ENCODE measurements around the gene TPM3. TPM values are rescaled to one million over a fixed set of nuclear protein-coding genes. Genes with fewer than 3 reads are reported as not detected.
"Not testable (repeated sequence)": the region's sequence is repeated elsewhere in the genome, so short reads cannot be mapped to it uniquely, and the experiment has no call there.

TPM3 gene
- total RNA-seq, 1 donor from 2014 or later: 279 TPM

- H3K36me3 ChIP-seq (ENCODE audit: control insufficient read depth, insufficient read depth, low read length): peaks cover 21% of the 10 kb centered on the region
- no peak for TF ChIP-seq CTCF (IDR thresholded peaks at IDR 0.05; ENCODE audit: insufficient read depth, low read length, severe bottlenecking)
- DNase-seq (ENCODE audit: low read depth) (no peak), FAIRE-seq (no peak)
- H3K27me3 ChIP-seq (ENCODE audit: control insufficient read depth, insufficient read depth, low read length): no peaks in the 10 kb centered on the region
- H3K4me3 ChIP-seq (ENCODE audit: low read depth, low read length): no peak overlapping the region
Observed at GRCh38 chr1:154236855-154237254, 45.0 kb upstream of the TPM3 start.

- not testable (repeated sequence) for FAIRE-seq; DNase-seq (ENCODE audit: low read depth); H3K4me3 ChIP-seq (ENCODE audit: low read depth, low read length); H3K27me3 ChIP-seq (ENCODE audit: control insufficient read depth, insufficient read depth, low read length)
- H3K36me3 ChIP-seq (ENCODE audit: control insufficient read depth, insufficient read depth, low read length): peaks cover 34% of the 10 kb centered on the region
Observed at GRCh38 chr1:154233127-154233526, 41.2 kb upstream of the TPM3 start.

DNA sequence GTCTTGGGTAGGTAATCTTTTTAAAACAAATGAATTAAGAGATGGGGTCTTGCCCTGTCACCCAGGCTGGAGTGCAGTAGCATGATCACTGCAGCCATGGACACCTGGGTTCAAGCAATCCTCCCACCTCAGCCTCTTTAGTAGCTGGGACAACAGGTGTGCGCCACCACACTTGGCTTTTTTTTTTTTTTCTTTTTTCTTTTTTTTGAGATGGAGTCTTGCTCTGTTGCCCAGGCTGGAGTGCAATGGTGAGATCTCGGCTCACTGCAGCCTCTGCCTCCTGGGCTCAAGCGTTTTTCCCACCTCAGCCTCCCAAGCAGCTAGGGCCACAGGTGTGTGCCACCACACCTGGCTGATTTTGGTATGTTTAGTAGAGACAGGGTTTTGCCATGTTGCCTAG, 39.2 kb upstream of the TPM3 start:
- not testable (repeated sequence) for H3K4me3 ChIP-seq (ENCODE audit: low read depth, low read length); H3K27me3 ChIP-seq (ENCODE audit: control insufficient read depth, insufficient read depth, low read length); DNase-seq (ENCODE audit: low read depth); FAIRE-seq
- H3K36me3 ChIP-seq (ENCODE audit: control insufficient read depth, insufficient read depth, low read length): peaks cover 32% of the 10 kb centered on the region

GRCh38 chr1:154225370-154225769, 33.5 kb upstream of the TPM3 start:
- Histone ChIP-seq H3K27me3 (ENCODE audit: control insufficient read depth, insufficient read depth, low read length) (no peaks in the 10 kb centered on the region), H3K36me3 (ENCODE audit: control insufficient read depth, insufficient read depth, low read length) (peaks cover 15% of the 10 kb centered on the region), H3K4me3 (ENCODE audit: low read depth, low read length) (no peak overlapping the region)
- TF ChIP-seq CTCF (IDR thresholded peaks at IDR 0.05; ENCODE audit: insufficient read depth, low read length, severe bottlenecking): no peak
- FAIRE-seq (no peak), DNase-seq (ENCODE audit: low read depth) (no peak)

DNA sequence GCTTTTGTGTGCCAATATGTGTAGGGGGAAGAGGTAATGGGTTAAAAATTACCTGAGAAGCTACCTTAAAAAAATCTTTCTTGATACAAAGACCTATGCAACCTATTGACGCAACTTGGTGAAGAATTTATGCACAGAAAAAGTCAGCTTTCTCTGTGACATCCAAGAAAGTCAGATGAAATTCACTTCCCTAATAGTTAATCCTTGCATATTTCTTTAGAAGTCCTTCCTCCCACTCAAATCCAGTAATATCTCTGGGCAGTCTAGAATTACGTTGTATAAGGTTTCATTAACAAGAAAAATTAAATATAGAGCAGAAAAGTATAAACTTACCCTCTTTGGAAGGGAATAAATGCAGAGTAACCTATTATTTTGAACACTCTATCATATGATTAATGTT, 31.7 kb upstream of the TPM3 start:
- Histone ChIP-seq H3K36me3 (ENCODE audit: control insufficient read depth, insufficient read depth, low read length) (peaks cover 6% of the 10 kb centered on the region), H3K4me3 (ENCODE audit: low read depth, low read length) (no peak overlapping the region), H3K27me3 (ENCODE audit: control insufficient read depth, insufficient read depth, low read length) (no peaks in the 10 kb centered on the region)
- TF ChIP-seq CTCF (IDR thresholded peaks at IDR 0.05; ENCODE audit: insufficient read depth, low read length, severe bottlenecking): no peak
- DNase-seq (ENCODE audit: low read depth) (no peak), FAIRE-seq (no peak)

DNA sequence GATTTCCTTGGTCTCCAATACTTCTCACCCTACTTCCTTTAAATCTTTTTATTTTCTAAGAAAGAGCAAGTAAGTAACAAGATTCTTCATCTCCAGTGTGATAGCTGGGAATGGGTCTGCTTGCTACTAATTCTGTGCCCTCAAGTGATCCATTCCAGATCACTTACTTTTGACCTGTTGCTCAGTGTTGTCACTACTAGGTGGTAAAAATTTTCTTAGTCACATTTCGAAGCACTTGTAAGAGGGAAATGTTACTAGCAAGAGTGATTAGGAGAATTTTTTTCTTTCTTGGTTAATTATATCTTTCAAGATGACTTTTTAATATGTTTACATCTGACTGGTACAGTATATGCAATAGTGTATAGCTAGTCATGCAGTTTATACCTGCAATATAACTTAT, 31.0 kb upstream of the TPM3 start:
- H3K27me3 ChIP-seq (ENCODE audit: control insufficient read depth, insufficient read depth, low read length): no peaks in the 10 kb centered on the region
- TF ChIP-seq CTCF (IDR thresholded peaks at IDR 0.05; ENCODE audit: insufficient read depth, low read length, severe bottlenecking): no peak
- H3K4me3 ChIP-seq (ENCODE audit: low read depth, low read length): no peak overlapping the region
- FAIRE-seq (no peak), DNase-seq (ENCODE audit: low read depth) (no peak)
- peaks cover 10% of the 10 kb centered on the region for H3K36me3 ChIP-seq (ENCODE audit: control insufficient read depth, insufficient read depth, low read length)

GRCh38 chr1:154222518-154222917, 30.6 kb upstream of the TPM3 start:
- Histone ChIP-seq H3K4me3 (ENCODE audit: low read depth, low read length) (no peak overlapping the region), H3K27me3 (ENCODE audit: control insufficient read depth, insufficient read depth, low read length) (no peaks in the 10 kb centered on the region), H3K36me3 (ENCODE audit: control insufficient read depth, insufficient read depth, low read length) (peaks cover 10% of the 10 kb centered on the region)
- DNase-seq (ENCODE audit: low read depth): no peak
- FAIRE-seq: no peak
- no peak for TF ChIP-seq CTCF (IDR thresholded peaks at IDR 0.05; ENCODE audit: insufficient read depth, low read length, severe bottlenecking)
